ENCODE results near the gene ZDHHC24. TPM values are rescaled to one million over a fixed set of nuclear protein-coding genes. Genes with fewer than 3 reads are reported as not detected.

The ZDHHC24 gene, protein sequence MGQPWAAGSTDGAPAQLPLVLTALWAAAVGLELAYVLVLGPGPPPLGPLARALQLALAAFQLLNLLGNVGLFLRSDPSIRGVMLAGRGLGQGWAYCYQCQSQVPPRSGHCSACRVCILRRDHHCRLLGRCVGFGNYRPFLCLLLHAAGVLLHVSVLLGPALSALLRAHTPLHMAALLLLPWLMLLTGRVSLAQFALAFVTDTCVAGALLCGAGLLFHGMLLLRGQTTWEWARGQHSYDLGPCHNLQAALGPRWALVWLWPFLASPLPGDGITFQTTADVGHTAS
- total RNA-seq, result 7.2 and 11.7 TPM in 2 replicates

DNA sequence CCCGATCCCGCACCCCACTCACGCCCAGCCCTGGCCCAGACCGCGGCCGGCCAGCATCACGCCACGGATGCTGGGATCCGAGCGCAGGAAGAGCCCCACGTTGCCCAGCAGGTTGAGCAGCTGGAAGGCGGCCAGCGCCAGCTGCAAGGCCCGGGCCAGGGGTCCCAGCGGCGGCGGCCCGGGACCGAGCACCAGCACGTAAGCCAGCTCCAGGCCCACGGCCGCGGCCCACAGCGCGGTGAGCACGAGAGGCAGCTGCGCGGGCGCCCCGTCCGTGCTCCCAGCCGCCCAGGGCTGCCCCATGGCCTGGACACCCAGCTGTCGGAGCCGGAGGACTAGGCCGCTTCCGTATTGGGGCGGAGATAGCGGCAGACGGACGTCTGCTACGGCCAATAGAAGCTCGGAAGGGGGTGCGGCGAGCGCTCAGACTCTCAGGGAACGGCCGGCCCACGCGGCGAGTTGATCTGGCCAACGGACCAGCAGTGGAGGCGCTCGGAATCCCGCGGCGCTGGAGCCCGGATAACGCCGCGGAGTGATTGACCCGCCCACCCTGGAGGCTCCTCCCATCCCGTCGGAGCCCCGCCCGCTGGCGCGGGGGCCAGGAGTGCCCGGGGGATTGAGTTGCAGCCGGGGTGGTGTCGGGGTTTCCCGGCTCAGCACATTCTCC is at the start of gene ZDHHC24:
ZDHHC24 (minus strand) TSS at position 348 of the 667 bp plus-strand sequence; CDS start at position 303, 45 bp downstream.

DNA sequence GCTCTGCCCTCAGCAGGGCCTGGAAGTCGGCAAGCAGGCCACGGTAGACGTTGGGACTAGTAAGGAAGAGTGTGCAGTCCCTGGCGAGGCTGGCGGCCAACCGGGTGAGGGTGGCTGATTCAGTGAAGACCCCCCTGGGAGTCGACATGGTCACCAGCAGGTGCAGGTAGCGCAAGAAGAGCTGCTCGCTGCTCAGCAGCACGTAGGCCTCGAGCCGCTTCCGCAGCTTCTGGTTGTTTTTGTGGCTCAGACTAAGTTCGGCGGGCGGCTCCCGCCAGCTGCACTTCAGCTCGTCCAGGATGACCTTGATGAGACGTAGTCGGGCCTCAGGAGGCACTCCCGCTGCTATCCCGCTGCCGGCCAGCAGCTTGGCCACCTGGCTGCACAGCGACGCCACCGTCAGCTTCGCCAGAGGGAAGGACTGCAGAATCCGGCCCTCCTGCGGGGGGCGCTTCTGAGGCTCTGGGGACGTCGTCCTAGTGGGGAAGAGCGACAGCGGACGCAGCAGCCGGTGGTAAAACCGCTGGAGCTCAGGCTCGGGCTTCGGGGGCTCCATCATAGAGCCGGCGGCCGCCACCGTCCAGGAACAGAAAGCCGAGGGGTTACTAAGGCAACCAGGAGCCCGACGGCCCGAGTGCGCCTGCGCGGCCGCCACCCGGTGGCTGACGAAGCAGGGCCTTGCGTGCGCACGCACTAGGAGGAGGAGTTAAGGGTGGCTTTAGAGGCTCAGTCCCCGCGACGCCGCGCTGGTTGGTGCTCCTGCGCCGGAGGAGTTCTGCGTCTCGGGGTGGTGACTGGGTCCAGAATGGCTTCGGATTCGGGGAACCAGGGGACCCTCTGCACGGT is 46.8 kb upstream of the ZDHHC24 start, which contains the start of the genes CCDC87 and CCS:
CCDC87 (minus strand) TSS at position 607 of the 846 bp plus-strand sequence; CDS start at position 559, 48 bp downstream.
CCS (plus strand) TSS at position 729 of the 846 bp plus-strand sequence; CDS start at position 806, 77 bp downstream.

DNA sequence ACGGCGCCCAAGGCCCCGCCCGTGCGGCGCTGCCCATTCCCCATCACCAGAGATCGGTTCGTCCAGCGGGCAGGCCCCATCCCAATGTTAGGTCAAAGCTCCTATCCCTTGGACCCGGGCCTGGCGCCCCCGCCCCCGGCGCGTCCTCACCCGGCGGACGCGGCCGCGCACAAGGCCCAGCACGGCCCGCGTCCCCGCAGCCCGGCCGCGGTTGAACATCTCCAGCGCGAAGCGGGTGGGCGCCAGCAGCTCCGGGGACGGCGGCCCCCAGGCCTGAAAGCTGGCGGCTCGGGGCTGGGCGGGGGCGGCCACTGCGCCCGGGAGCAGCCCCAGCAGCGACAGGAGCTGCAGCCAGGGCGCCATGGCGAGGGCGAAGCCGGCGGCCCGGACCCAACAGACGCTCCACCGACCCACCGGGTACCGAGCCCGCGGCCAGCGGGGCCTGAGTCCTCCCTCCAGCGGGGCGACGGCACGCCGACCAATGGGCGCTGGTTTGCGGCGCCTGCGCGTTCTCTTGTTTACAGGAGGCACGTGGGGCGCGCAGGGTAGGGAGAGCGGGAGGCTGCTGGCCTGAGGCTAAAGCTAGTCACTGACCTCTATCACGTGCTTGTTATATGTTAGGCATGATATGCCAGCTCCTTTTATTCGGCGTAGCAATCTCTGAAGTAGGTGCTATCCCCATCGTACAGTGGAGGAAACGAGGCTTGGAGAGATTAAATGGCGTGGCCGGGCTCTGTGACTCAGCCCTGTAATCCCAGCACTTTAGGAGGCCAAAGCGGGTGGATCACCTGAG is 22.5 kb upstream of the ZDHHC24 start, which contains the start of gene CTSF:
CTSF (minus strand) TSS at position 483 of the 793 bp plus-strand sequence; CDS start at position 363, 120 bp downstream.

DNA sequence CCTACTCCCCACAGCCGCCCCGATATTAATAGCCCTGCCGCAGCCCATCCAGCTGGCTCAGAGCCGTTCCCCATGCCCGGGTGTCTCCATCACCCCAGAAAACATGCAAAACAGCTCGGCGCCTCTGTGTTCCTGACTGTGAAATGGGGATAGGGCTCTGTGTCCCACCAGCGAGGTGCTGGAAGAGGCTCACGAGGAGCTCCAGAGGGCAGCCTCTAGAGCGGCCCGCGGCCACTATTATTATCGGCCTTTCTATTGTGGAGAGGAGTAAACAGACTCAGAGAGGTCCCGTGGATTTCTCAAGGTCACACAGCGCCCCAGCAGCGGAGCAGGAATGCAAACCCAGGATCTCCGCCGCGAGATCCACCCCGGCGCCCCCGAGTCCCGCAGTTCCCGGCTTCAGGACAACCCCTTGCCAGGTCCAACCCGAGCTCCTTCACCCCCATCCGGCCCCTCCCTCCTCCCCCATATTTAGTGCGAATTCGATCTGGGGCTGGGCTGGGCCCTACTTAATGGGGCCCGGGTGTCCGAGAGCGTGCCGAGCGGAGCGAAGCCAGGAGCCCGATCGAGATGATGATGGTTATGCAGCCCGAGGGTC is 619 bp upstream of the ZDHHC24 start, which contains the start of gene ACTN3:
ACTN3 (plus strand) TSS at position 536 of the 598 bp plus-strand sequence; CDS start at position 571, 35 bp downstream.

DNA sequence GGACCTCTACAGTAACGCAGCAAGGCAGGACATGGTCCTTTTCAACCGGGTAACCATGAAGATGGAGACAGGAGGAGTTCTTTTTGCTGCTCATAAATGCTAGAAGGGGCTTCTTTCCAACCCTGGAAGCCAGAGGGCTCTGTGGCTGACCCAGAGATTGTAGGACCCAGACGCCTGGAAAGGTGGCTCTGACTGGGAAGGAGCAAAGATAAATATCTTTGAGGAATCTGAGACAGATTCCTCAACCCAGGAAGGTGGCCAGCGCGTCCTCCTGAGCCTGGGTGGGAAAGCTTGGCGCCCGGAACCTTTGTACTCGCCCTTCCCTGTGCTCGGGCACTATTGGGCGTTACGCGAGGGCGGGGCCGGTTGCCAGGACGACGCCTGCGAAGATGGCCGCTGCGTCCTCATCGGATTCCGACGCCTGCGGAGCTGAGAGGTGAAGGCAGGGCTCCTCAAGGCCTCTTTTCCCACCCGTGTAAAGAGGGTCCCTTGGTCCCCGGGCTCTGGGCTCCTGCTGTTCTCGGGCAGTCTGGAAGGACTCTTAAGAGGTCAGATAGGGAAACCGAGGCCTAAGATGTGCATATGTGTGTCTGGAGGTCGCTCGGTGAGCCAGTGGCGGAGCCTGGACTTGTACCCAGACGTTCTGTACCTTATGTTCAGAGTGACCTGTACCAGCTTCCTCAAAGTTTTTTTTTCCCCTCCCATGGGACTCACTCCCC is 35.4 kb downstream of the ZDHHC24 start, which contains the start of gene BBS1:
BBS1 (plus strand) TSS at position 365 of the 719 bp plus-strand sequence; CDS start at position 390, 25 bp downstream.

DNA sequence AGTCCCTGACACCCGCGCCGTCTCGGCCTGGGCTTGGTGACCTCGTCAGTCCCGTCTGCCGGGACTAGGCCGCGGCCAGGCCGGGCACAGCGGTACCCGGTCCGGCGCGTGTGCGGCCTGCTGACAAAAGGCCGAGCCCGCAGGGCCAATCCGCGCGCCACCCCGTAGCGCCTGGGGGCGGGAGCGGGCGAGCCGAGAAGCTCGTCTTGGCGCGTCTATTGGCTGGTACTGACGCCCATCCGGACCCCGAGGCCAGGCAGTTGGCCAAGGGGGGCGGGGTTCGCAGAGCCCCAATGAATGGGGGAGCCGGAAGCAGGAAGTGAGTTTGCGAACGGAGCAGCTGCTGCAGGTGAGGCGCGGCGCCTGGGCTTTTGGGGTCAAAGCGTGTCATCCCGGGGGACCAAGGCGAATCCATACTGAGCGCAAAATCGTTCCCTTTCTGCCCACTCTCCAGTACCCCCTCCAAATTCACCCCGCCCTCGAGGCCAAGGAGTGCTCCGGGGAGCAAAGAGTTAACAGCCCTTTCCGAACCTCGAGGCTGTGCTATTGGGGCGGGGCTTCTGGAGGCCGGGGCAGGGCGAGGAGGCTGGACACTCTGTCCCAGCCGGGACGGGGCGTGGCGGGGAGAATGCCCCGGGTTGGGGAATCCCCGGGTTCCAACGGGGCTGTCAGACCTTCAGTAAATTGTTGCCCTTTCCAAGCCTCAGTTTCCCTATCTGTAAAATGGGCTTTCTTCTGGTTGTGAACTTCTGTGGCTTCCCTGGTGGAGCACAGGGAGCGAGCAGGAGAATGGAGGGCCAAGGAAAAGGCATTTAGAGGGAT is 65.5 kb downstream of the ZDHHC24 start, which contains the start of gene DPP3:
DPP3 (plus strand) TSS at position 318 of the 822 bp plus-strand sequence. CDS start 1,767 bp downstream, outside the sequence.

Other genes starting within 250 kb of the ZDHHC24 start
- gene CD248, start 229.0 kb downstream of the ZDHHC24 start, total RNA-seq, result 0.68 and 1.2 TPM in 2 replicates
- 19.5 and 32.3 TPM in 2 replicates for gene RIN1, start 209.6 kb downstream of the ZDHHC24 start, total RNA-seq
- gene BRMS1, start 200.9 kb downstream of the ZDHHC24 start, total RNA-seq, result 58.2 and 74.8 TPM in 2 replicates
- gene B4GAT1, start 198.4 kb downstream of the ZDHHC24 start, total RNA-seq, result 8.5 and 13.7 TPM in 2 replicates
- gene SLC29A2, start 174.3 kb downstream of the ZDHHC24 start, total RNA-seq, result 3.1 and 6.0 TPM in 2 replicates
- gene NPAS4, start 125.0 kb downstream of the ZDHHC24 start, total RNA-seq, result not detected in 2 replicates
- gene MRPL11, start 107.2 kb downstream of the ZDHHC24 start, total RNA-seq, result 24.6 and 34.2 TPM in 2 replicates
- 9.6 and 14.3 TPM in 2 replicates for gene PELI3, start 79.1 kb downstream of the ZDHHC24 start, total RNA-seq
- gene DPP3, start 65.6 kb downstream of the ZDHHC24 start, total RNA-seq, result 62.5 and 70.9 TPM in 2 replicates
- gene BBS1, start 35.4 kb downstream of the ZDHHC24 start, total RNA-seq, result 5.5 and 20.1 TPM in 2 replicates
- under 0.01 TPM in 1 of 2 replicates, not detected in the other for gene ACTN3, start 855 bp upstream of the ZDHHC24 start, total RNA-seq
- 1.4 and 14.9 TPM in 2 replicates for gene CTSF, start 22.6 kb upstream of the ZDHHC24 start, total RNA-seq
- under 0.01 and 0.21 TPM in 2 replicates for gene CCDC87, start 47.0 kb upstream of the ZDHHC24 start, total RNA-seq
- gene CCS, start 47.1 kb upstream of the ZDHHC24 start, total RNA-seq, result 21.9 and 22.5 TPM in 2 replicates
- 7.9 and 25.5 TPM in 2 replicates for gene RBM14, start 70.6 kb upstream of the ZDHHC24 start, total RNA-seq
- 152 and 204 TPM in 2 replicates for gene RBM4, start 92.7 kb upstream of the ZDHHC24 start, total RNA-seq
- gene RBM4B, start 131.8 kb upstream of the ZDHHC24 start, total RNA-seq, result 17.1 and 21.5 TPM in 2 replicates
- gene SPTBN2, start 183.2 kb upstream of the ZDHHC24 start, total RNA-seq, result 60.5 and 130 TPM in 2 replicates

All from nasal cavity respiratory epithelium epithelial cell of viscerocranial mucosa (primary cell).